Hepatic stellate cell (primary cell): Measurements from ENCODE around the gene DND1.
"Not testable (repeated sequence)": the region's sequence is repeated elsewhere in the genome, so short reads cannot be mapped to it uniquely, and the experiment has no call there.

ENCODE experiments used
- DNase-seq: peaks from one replicate; pipeline ENCODE4 v3.0.0; 2011; ENCODE audit warnings: low spot score

Gene DND1

GRCh38 chr5:140630292-140631035 is 42.9 kb downstream of the DND1 start:
- no peak for DNase-seq

DNA sequence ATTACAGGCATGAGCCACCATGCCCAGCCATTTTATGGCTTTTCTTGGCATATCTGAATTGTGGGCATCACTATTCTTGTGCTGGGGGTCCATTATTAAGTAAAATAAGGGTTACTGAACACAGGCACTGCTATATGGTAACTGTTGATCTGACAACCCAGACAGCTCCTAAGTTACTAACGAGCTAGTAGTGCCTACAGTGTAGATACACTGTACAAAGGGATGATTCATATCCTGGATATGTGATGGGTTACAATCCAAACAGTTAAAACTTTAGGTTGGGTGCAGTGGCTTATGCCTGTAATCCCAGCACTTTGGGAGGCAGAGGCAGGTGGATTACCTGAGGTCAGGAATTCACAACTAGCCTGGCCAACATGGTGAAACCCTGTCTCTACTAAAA is 44.7 kb downstream of the DND1 start:
- DNase-seq: no peak

DNA sequence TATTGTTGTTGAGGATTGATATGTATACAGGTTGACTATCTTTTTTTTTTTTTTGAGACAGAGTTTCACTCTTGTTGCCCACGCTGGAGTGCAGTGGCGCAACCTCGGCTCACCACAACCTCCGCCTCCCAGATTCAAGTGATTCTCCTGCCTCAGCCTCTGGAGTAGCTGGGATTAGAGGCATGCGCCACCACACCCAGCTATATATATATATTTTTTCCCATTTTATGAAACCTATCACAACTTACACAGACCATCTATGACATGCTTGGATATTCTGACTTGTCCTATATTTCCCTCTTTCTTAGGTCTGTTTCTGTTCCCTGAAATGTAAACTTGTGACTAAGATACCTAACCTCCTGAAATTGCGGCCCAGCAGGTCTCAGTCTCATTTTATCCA is 45.4 kb downstream of the DND1 start:
- DNase-seq: no peak

- DNase-seq: not testable (repeated sequence)
Measured at GRCh38 chr5:140624886-140625285, 48.5 kb downstream of the DND1 start.

DNA sequence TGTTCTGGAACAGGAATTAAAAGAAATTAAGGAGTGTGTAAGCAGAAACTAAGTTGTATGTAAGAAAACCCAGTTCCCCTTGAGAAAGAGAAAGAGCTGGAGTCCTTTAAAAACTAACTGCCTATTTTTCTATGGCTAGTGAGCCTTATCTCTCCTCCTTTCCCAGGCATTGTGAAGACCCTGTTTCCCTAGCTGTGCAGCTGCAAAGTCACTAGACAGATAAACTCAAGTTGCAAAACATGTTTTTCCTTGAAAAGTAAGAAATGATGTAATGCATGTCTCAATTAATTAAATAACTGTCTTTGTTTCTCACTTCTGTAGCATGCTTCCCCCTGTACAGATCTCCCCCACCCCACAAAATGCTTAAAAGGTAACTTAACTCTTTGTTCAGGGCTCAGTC is 50.3 kb downstream of the DND1 start:
- DNase-seq: not testable (repeated sequence)

DNA sequence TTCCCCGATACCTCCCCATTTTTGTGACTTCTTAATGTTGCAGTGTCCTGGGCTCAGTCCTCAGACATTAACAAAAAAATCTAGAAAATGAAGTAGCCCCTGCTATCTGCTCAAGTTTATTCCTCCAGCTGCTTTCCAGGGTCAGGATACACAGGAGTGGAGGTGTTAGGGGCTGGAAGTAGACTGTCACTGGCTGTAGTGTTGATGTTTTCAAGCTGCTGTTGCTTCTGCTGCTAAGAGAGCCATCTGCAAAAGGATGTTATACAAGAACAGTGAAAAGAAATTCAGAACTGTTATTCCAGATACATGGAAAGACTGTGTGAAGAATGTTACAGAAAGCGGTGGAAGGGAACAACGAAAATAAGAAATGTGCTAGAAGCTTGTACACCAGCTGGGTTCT is 51.1 kb downstream of the DND1 start:
- DNase-seq: no peak
